GM15510 (cell line): Measurements from ENCODE around the gene C1QL2.

Source experiments
- POLR2A ChIP-seq: IDR thresholded peaks from 3 replicates; pipeline ENCODE4 v1.6.1; 2011; ENCODE audit warnings: borderline replicate concordance; ENCODE audit not compliant: insufficient read length; ENCODE audit errors: extremely low read depth

C1QL2 gene

DNA sequence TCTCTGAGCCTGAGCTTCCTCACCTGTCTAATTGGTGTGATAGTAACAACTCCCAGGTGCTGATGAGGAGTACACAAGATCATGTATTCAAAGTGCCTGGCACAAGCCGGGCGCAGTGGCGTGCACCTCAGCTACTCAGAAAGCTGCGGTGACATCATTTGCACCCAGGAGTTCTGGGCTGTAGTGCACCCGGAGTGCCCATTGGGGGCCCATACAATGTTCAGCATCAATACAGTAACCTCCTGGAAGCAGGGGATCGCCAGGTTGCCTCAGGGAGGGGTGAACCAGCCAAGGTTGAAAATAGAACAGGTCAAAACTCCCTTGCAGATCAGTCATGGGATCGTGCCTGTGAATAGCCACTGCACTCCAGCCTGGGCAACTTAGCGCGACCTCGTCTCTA lies 11.2 kb upstream of the C1QL2 start:
- no peak for TF ChIP-seq POLR2A

DNA sequence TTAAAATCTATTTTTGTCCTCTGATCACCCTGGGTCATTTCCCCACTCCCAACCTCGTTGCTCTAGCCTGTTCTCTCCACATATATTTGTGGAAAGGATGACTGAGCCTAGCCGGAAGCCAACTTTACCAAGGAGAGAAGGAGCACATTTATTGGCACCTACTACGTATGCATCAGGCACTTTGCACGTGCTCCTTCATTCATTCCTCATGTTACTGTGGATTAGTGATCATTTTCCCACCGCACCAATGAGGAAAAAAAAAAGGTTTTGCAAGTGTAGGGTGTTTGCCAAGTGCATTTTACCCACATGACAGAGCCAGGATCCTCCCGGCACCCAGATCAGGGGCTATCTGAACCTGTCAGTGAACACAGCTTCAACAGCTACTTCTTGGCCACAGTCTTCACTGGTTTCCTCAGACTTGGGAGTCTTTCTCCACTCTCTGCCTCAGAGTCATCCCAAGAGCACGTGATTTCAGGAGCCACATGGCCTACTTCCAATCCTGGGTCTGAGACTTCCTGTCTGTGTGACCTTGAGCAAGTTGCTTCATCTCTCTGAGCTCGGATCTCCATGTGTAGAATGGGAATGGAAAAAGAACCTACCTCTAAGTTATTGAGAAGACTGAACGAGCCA lies 1.9 kb upstream of the C1QL2 start:
- no peak for TF ChIP-seq POLR2A

DNA sequence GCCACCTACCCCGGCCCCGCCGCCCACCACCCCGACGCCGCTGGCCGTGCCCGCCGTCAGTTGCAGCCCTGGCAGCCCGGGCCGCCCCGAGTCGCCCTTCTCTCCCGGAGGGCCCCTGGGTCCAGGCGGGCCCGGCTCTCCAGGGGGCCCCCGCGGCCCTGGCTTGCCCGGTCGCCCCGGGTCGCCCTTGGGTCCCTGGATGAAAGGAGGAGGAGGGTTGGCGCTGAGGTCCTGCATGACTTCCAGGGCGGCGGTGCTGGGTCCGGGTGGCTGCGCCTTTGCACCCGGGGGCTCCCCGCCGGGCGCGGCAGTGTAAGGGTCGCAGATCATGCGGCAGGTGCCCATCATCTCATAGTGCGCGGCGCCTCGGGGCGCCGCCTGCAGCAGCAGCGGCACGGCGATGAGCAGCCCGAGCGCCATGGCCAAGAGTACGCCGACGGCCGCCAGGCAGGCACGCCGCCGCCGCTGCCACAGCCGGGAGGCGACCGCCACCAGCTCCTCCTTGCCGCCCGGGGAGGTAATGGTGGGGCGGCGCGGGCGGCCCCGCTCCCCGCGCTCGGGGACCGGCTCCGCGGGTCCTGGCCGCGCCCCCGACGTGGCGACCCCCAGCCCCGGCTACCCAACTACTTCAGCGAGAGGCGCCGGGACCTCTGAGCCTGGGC lies 570 bp downstream of the C1QL2 start:
- no peak for TF ChIP-seq POLR2A

DNA sequence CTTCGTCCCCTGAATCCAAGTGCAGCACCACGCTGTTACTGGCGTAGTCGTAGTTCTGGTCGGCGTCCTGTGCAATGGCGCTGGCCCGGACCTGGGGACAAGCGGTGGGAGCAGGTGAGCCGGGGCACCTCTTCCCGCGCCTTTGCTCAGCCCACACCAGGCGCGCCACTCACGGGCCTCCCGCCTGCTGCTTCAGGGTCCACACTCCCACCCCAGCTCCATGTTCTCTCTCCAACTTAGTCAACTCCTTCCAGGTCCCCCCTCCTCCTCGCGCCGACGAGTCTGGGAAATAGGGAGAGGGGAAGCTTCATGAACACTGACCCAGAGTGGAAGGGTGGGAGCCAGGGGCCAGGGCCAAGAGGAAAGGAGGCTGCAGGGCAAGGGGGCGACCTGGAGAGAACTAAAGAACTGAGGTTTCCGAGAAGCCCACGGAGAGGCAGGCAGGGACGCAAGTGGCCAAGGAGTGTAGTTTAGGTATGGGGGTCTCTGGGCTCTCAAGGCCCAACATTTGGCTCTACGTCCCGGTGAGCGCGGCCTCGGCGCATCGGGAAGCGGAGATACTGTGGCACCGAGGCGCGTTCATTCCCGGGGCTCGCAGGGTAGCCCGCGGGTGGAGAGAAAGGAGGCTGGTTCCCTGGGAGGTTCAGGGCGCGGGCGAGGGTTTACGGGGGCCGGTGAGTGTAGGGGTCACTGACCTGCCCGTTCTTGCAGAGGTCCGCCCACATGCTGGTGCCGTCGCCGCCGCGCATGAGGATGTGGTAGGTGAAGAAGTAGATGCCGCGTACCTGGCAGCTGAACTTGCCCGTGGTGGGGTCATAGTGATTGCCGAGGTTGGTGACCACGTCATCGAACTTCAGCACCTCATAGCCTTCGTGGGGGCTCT lies 1.4 kb downstream of the C1QL2 start:
- no peak for TF ChIP-seq POLR2A

DNA sequence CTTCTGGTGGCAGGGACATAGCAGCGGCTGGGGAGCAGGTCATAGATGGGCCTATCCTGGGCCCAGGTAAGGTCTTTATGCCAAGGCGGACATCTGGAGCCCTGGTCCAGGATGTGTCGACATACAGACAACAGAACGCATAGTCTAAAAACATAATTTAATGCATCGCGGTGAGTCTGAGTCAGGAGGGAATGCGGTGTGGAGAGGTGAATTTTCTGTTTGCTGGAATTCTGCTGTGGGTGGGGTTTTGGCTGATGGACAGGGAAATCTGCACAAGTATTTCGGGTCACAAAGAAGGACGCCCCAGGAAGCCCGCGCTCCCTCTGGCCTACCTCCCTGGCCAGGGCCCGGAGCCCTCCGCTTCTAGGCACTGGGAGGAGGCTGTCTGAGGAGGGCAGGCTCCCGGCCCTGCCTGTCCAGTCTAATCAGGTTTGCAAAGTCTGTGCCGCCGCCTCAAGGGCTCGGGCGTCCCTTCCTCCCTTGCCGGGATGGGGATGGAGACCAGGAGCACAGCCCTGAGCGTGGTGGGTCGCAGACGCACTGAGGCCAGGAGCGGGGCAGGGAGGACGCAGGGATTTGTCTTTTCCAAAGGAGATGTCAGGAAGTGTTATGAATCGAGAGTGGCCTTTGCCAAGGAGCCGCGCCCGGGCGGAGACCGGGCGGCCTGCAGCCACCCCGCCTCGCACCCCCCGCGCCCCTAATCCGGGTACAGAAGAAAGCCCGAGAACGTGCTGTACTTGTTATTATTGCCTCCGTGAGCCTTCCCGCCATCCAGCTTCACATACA lies 2.3 kb downstream of the C1QL2 start:
- no peak for TF ChIP-seq POLR2A

DNA sequence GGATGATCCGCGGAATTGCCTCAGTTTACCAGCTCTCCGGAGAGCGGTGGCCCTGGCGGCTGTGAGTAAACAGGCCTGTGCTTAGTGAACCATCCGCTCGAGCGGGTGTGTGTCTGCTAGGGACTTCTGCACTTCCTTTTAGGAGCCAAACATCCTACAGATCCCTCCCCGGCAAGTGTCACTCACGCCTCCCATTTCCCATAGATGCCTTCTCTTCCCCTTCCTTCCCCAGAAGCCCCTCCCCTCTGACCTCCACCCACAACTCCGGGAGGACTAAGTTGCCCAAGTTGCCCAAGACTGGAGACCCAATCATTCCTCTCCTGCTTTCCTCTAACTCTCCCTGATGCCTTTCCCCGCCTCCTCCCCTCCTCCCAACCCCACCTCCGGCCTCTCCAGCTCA lies 2.9 kb downstream of the C1QL2 start:
- no peak for TF ChIP-seq POLR2A

DNA sequence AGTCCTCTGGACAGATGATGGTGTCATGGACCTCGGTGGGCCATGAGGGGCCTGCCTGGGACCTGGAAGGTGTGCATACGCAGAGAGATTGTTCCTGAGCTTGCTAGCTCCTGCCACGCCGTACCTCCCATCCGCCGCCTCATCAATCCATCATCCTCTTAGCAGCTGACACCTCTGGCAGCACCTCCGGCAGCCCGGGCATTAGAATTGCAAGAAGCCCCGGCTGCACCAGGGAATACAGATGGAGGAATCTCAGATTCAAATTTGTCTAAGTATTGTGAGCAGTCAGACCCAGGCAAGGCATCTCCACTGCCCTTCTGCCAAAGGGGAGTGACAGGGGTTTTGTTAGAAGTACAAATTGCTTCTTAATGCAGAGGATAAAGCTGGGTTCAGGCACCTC lies 4.5 kb downstream of the C1QL2 start:
- TF ChIP-seq POLR2A: no peak

DNA sequence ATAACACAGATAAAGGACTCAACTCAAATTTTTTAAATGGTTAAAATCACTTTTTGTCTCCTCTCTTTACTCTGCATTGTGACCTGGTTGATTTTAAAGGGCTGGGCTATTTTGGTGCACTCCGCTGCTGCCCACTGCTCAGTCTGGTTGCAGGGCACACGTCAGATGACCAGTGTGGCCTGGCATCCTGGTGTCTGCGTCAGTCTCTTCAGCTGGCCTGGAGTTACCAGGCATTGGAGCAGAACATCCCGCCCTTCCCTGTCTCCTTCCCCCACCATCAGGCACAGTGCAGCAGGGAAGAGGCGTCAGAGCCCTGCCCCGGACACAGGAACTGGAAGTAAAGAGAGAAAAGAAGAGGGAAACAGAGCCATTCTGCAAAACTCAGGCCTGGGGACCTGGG lies 8.9 kb downstream of the C1QL2 start:
- no peak for TF ChIP-seq POLR2A

DNA sequence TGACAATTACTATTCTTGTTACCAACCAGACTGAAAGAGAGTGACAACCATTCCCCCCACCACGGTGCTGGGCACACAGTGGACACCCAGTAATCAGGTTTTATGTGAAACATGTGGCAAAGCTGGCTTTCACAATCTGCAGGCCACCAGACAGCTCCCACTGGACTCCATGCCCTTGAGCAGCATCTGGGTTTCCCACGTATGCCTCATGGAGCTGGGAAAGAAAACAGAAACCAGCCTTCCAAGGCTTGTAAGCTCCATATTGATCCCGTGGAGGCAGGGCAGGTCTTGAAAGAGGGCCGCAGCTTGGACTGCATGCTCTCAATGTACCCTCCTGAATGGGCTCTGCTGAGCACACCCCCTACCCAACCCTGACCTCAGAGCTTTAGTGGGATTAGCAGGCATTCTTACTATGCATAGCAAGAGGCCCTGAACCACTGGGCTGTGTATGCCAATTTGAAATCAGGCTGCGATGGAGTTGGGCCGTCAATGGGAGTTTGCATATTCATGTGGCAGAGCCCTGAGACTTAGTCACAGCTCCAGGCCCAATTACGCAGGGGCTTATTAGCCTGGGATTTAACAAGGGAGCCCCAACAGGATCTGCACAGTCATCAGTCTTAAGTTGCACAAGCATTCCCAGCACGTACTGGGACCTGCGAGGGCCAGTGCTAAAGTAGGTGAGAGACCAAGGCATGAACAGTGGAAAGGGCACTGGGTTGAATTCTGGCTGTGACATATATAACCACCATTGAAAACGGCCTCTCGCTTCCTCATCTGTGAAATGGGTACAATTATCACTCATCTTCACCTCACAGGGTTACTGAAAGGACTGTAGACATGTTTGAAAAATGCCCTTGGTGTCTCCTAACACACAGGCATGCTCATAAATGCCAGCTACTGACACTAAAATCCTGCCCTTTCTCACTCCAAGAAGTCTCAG lies 10.5 kb downstream of the C1QL2 start:
- TF ChIP-seq POLR2A: no peak

DNA sequence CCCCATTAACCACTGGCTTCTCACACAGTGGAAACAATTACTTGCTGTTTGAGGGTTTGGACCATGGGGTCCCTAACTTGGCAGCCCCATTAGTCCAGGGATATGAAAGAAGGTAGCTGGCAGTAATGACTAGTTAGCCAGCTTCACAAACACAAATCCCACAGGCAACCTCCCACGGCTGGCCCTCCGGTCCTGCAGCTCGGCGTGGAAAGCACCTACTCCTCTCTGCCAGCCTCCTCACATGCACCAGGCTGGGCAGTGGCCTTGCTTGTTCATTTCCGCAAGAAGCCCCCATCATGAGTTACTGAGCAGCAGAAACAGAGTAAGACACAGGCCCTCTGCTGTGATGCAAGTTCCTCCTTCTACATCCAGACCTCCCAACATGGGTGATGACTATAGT lies 13.7 kb downstream of the C1QL2 start:
- no peak for TF ChIP-seq POLR2A

DNA sequence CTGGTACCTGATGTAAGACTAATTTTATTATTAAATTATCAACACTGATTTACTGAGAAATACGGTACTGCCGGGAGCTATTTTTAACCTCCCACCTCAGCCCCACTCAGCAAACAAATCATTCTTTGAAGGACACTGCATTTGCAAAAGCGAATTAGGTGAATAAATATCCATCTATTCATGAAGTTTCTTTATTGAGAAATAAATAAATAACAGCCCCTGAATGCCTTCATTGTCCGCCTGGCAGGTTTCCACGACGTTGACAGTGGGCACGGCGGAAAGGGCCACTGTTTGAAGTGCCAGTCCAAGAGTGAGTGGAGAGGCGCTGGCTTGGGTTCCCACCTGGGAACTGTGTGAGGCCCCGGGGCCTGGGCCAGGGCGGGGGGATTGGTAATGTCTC lies 15.7 kb downstream of the C1QL2 start:
- TF ChIP-seq POLR2A: no peak

DNA sequence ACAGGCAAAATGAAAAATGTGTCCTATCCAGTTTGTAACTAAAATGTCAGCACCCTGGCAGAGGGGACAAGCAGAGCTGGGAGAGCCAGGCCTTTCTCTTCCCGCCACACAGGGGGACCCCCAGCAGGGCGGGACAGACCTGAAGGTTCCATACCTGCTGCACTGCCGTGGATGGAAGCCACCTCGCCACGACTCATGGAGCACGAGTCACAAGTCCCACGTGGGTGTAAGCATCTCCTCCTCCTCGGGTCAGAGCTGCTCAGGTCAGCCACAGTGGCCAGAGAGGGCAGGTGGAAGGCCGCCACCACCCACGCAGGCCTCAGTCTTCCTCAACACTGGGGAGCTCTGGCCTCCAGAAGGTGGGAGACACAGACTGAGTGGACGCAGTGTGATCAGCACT lies 21.0 kb downstream of the C1QL2 start:
- no peak for TF ChIP-seq POLR2A

DNA sequence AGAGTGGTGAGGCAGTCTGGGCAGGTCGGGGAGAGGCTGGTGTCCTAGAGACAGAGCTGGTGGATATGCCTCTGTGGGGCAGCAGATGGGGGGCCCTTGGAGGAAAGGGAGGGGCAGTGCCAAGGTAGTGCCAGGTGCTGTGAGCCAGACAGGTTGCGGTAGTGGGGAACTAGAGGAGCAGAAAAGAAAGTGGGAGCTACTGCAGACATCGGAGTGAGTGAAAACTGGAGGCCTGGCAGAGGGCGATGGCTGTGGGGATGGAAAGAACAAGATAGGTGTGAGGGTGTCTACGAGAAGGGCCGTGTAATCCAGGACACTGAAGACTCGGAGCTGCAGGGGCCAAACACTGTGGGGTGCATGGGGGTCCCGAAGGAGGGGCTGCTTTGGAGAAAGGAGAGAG lies 21.7 kb downstream of the C1QL2 start:
- no peak for TF ChIP-seq POLR2A

DNA sequence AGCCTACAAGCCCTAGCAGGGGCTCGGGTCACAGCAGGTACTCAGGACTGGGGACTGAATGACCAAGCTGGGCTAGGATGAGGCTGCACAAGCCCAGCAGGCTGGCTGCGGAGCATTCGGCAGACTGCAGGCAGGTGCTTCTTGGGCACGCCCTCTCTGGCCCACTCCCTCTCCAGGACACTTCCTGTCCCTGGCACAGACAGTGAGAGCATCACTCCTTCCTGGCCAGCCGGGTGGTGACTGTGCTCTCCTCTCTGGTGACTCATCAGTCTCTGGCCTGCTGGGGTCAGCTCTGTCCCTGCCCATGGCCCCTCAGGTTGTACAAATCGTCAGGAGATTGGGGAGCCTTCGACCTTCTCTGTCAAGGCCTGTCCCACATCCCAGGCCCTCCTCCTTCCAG lies 22.5 kb downstream of the C1QL2 start:
- TF ChIP-seq POLR2A: no peak
